HG02571 (cell line): Measurements from ENCODE around the gene SHANK1.

Experiments
- ATAC-seq: cut with Tn5 transposase; IDR thresholded peaks from one replicate; pipeline ENCODE4 v1.9.1; 2021; ENCODE audit warnings: mild to moderate bottlenecking, moderate library complexity; ENCODE audit not compliant: unreplicated experiment

The SHANK1 gene

DNA sequence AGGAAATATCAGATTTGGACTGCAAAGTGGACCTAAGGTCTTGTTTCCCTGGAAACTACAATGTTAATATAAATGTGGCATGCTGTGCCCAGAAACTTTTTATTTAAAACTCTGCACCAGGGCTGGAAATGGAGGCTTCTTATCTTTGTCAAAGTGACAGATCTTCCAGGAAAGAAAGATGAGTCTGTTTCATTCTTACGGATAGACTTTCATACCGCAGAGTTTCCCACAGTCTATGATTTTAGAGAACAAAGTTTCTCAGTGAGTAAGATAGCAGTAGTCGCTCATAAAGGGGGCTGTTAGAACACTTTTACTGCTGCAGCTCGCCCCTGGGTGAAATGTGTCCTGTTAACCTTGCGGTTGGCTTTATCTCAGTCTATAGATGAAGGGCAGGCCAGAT is 10.3 kb upstream of the SHANK1 start:
- no peak for ATAC-seq

- no peak for ATAC-seq
Observed at GRCh38 chr19:50728084-50728737, 8.6 kb upstream of the SHANK1 start.

GRCh38 chr19:50725911-50726230 is 6.3 kb upstream of the SHANK1 start:
- ATAC-seq: no peak

- ATAC-seq: peak; percentile 14
Observed at GRCh38 chr19:50725218-50725910, 5.8 kb upstream of the SHANK1 start.

GRCh38 chr19:50724522-50725217 is 5.1 kb upstream of the SHANK1 start:
- ATAC-seq: peak; percentile 55

GRCh38 chr19:50723735-50724521 is 4.3 kb upstream of the SHANK1 start:
- ATAC-seq: no peak

DNA sequence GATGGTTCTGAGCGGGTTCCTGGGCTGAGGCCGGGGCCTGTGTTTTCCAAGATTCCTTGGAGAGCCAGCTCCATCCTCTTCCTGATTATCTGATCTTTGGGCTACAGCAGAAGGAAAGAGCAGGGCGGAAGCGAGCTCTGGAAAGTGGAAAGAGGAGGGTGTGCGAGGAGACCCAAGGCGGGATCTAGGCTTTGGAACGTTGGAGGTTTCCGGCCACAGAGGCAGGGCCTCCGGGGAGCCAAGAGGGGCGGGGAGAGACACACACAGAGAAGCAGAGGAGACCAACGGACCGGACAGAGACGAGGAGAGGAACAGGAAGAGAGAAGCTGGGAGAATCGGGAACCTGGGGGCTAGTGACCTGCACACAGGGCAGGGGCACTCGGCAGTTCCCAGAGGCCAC is 3.5 kb upstream of the SHANK1 start, which contains the start of gene CLEC11A:
TSS of gene CLEC11A (plus strand) at position 296 of the 400 bp plus-strand sequence. CDS start 162 bp downstream, outside the sequence.
- no peak for ATAC-seq

GRCh38 chr19:50722201-50723013 is 2.8 kb upstream of the SHANK1 start:
- ATAC-seq: no peak

- no peak for ATAC-seq
Observed at GRCh38 chr19:50721441-50722137, 2.0 kb upstream of the SHANK1 start.

DNA sequence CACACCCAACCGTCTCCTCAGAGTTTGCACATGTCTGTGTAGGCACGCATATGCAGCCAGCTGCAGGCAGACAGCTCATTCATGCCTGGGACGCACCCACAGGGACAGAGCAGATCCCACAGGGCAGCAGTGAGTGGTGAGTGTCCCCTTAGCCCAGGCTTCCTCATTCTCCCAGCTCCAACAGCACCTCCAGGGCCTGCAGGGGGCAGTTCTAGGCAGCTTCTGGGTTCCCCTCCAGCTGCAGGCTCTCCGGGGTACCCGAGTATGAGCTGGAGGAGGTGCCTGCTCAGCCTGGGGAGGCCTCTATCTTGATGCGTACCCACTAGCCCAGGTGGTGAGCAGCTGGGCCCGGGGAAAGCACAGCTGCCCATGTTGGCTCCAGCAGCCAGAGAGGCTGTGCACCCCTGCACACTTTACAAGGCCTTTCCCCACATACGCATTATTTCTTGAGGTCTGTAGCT is 1.3 kb upstream of the SHANK1 start:
- ATAC-seq: no peak

DNA sequence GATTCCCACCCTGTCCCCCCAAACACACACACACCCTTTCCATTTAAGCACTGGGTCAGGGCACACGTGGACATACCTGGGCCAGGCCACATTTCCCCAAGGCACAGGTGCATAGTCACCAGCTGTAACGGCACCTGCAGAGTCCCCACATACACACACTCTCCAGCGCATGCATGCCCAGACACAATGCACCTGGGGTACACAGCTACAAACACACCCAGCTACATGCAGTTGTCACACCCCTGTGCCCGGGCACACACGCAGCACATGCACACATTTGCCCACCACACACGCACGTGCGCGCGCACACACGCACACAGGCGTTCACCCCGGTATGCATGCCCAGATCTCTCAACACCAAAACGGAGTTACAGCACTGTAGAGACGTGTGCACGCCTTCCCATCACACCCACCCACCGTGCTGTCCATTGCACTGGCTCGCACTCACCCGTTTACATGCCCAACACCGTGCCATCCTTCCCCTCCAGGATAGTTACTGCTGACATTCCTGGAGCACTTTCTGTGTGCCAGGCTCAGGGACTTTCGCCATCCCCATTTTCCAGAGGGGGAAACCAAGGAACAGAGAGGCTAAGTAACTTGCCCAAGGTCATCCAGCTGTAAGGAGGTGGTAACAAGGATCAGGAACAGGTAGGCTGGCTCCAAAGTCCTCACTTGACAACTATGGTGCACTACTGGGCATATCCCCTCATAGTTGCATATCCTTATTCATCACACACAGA is 749 bp upstream of the SHANK1 start:
- no peak for ATAC-seq

GRCh38 chr19:50719119-50719435 is 525 bp downstream of the SHANK1 start:
- no peak for ATAC-seq

DNA sequence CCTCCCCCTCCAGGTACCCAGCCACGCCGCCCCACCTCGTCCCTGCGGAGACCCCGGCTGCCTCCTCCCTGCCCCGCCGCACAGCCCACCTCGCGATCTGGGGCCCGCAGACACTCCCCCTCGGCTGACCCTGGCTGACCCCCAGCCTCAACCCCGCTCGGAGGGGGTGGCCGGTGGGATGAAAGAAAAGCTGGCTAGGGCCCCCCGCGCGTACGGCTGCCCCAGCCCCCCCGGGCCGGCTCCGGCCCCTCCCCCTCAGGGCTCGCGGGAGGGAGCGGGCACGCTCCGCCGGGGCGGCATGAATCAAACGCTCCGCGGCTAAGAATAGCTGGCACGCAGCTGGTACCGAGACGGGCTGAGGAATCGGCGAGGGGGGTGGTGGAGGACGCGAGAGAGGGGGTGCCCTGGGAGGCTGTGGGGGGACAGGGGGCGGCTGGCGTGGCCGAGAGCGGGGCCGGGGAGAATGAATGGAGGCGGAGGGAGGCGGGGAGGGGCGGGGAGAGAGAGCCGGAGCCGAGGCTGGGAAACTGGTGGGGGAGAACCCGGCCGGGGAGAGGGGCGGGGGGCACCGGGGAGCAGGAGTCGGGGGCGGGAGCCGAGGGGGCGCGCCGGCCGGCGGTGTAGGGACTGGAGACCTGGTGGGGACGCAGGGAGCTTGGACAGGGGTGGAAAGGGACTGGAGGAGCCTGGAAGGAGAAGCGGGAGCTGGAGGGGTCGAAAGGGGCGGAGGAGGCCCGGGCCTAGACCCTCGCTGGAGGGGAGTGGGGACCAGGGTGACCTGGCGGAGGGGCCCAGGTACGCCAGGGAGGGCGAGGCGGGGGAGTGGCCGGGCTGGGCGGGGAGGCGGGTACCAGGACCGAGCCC is 1.1 kb downstream of the SHANK1 start:
- no peak for ATAC-seq

- ATAC-seq: no peak
Observed at GRCh38 chr19:50717891-50718254, 1.7 kb downstream of the SHANK1 start.

DNA sequence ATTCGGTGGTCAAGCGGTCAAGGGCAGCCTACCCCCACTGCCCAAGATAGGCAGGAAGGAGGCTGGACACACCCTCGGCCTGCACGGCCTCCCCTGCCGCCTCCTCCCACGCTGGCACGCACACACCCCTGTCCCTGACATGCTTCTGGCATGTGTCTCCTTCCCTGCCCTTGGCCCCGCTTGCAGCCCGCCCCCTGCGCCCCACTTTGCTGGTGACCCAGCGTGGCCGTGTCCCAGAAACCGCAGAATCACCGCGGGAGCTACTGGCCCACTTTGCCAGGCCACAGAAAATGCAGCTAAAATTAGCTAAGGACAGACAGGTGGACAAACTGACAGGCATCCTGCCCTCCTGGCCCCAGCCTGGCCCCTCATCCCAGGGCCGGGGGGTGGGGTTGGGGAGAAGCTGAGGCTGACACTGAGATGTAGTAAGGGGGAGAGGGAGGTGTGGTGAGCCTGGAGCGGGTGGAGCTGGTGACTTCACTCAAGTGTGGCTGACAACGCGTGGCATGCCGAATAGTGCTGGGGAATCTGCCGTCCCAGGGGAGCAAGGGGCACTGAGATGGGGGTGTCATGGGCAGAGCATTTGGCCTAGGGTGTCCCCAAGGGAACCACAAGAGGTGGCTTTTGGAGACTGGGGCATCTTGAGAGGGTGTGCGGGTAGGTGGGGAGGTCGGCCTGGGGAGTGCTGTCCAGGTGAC is 2.4 kb downstream of the SHANK1 start:
- no peak for ATAC-seq

DNA sequence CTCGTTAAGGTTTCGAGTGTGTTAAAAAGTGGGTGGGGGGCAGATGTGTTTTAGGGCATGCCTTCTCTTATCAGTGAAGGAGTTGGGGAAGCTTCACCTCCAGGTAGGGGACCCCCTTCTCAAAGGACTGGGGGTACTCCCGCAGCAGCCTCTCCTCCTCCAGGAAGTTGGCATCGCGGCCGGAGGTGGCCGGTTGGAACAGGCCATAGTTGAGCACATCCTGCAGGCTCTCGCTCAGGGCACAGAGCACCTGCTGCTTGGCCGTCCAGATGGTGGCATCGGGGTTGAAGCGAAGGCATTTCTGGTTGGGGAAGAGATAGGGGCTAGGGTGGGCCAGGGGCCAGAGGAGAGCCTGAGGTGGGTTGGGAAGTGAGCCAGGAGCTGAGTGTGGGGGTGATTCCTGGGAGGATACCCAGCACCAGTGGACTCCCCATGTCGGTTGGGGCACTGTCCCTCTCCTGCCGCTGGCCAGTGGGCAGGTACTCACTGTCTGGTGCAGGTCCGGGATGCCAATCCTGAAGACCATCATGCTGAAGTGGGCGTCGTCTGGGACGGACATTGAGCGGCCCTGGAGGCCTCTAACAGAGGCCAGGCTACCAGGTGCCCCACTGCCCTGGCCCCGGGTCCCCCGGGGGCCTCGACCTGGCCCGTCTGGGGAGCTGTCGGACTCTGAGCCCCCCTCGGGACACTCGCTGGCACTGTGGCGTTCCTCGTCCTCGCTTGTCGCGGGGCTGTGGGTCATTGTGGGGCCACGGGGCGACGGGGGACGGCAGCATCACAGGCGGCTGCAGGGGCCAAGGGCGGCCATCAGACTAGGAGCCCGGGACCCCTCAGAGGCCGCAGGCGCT is 3.2 kb downstream of the SHANK1 start:
- ATAC-seq: no peak
